ENCODE results near the gene SPPL2A. TPM values are rescaled to one million over a fixed set of nuclear protein-coding genes. Genes with fewer than 3 reads are reported as not detected.
A peak's percentile ranks its signal among the peaks of the same experiment; 100 is the strongest.

The SPPL2A gene
- total and polyA plus RNA-seq, 2 donors (not counting 3 experiments of a cell fraction or from before 2014, with no cell fraction given) = 38.8 to 88.7 TPM

DNA sequence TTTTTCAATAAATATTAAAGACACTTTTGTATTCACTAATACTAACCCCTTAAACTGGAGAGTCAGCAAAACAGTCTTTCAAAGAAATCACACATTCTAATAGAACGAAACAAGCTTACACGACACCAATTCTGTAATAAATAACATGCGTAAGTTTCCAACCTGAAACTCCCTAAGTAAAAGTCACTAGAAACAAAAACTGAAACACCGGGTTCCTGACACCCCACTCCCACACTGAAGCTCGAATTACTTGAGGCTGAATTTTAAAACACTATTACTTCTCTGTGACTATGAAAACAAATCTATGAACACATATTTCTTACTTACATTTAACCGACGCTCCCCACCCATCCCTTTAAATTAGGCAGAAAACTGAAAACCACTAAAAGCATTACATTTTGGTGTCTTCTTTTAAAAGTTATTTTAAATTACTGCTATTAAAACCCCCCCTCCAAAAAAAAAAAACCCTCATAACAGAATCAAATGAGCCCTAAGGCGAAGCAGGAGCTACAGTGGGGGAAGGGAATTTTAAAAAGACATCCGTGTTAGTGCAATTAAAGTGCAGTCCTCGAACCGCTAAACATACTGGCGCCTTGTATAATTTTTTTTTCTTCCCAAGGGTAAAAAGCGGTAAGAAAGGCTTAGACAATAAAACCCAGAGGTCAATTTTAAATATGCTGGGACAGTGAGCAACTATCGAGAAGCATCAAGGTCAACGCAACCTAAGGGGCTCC lies 878 bp downstream of the SPPL2A start:
- H4K20me1 ChIP-seq (replicated peaks; ENCODE audit: control insufficient read depth, extremely low read depth, insufficient read depth, low read length) = no peaks in the 10 kb centered on the region
- ChIA-PET POLR2A (interaction anchor here (0.6 kb wide), 1 partner anchor 19 kb away, joined by 4 read pairs; no protein-coding TSS in a partner anchor), CTCF (interaction anchor here (0.9 to 1.4 kb wide), 2 partner anchors 12 to 120 kb away, joined by 3 to 4 read pairs; no protein-coding TSS in a partner anchor)
- H3K9me1 ChIP-seq (replicated peaks; ENCODE audit: control insufficient read depth, extremely low read depth, insufficient read depth, low read length) = no peaks in the 10 kb centered on the region
- peaks cover 42% of the 10 kb centered on the region for H3K79me2 ChIP-seq (ENCODE audit: control insufficient read depth, insufficient read depth, low read length)
- peak; percentile 52 for DNase-seq (ENCODE audit: low read depth, low spot score)
- TF ChIP-seq JUN (IDR thresholded peaks at IDR 0.05; ENCODE audit: borderline replicate concordance, insufficient read depth, insufficient read length, low read depth) (no peak), FOS (IDR thresholded peaks at IDR 0.05; ENCODE audit: borderline replicate concordance, insufficient read depth, low read length) (no peak), MAX (IDR thresholded peaks at IDR 0.05; ENCODE audit: insufficient read depth, insufficient read length) (no peak), EZH2 (IDR thresholded peaks at IDR 0.05; ENCODE audit: borderline replicate concordance, low read depth, low read length, severe bottlenecking) (no peak), POLR2A (IDR thresholded peaks at IDR 0.05; ENCODE audit: low read depth, low read length) (no peak), POLR2AphosphoS5 (IDR thresholded peaks at IDR 0.05; ENCODE audit: insufficient read depth, low read depth, low read length) (no peak), CTCF (IDR thresholded peaks at IDR 0.05; ENCODE audit: extremely low read depth in 1 of 2, insufficient read depth in 1 of 2, low read depth in 1 of 2, low read length in 2 of 2) (no peak), GATA2 (IDR thresholded peaks at IDR 0.05; ENCODE audit: insufficient read depth, insufficient read length, low read depth, low read length) (no peak), MYC (IDR thresholded peaks at IDR 0.05; ENCODE audit: low read depth, low read length) (no peak)
- dilution Hi-C loops (cut with MboI; ENCODE audit: extremely low pct_ligation_motif_present, low sequenced_read_pairs) (no loop called here), intact Hi-C loops (cut with micrococcal nuclease) (loop anchor here (1.0 to 10.0 kb wide), 4 partner anchors 78 to 410 kb away; partner anchors contain the start of genes GABPB1, TRPM7 and USP8)
- BruUV-seq (replicated peaks) = TSS peak; percentile 41
- peak overlapping the region; percentile 71 for H3K27ac ChIP-seq (ENCODE audit: insufficient read depth, low read depth, low read length)
- no peaks in the 10 kb centered on the region for H3K27me3 ChIP-seq (ENCODE audit: control insufficient read depth in 2 of 2, insufficient read depth in 2 of 2, low read length in 2 of 2)
- H3K4me2 ChIP-seq (ENCODE audit: insufficient read depth, low read length) = peak overlapping the region; percentile 98
- H3K4me3 ChIP-seq (replicated peaks in 1 of 3; ENCODE audit: insufficient read depth in 1 of 3, low read depth in 1 of 3, low read length in 3 of 3) = peak overlapping the region; percentile 77 to 93 (median 84)
- H3K9me3 ChIP-seq (replicated peaks; ENCODE audit: control insufficient read depth, insufficient read depth, low read length) = no peaks in the 10 kb centered on the region
- H3K9ac ChIP-seq (replicated peaks; ENCODE audit: extremely low read depth, insufficient read depth, low read length) = peak overlapping the region; percentile 80
- H3K4me1 ChIP-seq (ENCODE audit: control insufficient read depth, extremely low read depth, insufficient read depth, low read length) = peaks cover 12% of the 10 kb centered on the region
- H3K36me3 ChIP-seq (ENCODE audit: control insufficient read depth in 2 of 2, extremely low read depth in 1 of 2, insufficient read depth in 2 of 2, low read length in 2 of 2) = no peaks in the 10 kb centered on the region
- peak overlapping the region; percentile 72 for H2AFZ ChIP-seq (ENCODE audit: low read depth, low read length)
- FAIRE-seq = no peak

Data from endothelial cell of umbilical vein (primary cell).